Hindlimb muscle (tissue), 1 donor: ENCODE measurements around the gene SLC29A3. TPM values are rescaled to one million over a fixed set of nuclear protein-coding genes. Genes with fewer than 3 reads are reported as not detected.
A peak's percentile ranks its signal among the peaks of the same experiment; 100 is the strongest.

ENCODE experiments used
- DNase-seq: peaks from one replicate; pipeline ENCODE4 v3.0.0-alpha.2; 2013
- polyA plus RNA-seq: library from polyadenylated mRNA; unstranded; fragments of 120-200 nt; gene quantifications from one replicate; pipeline ENCODE4 v1.2.1, GENCODE V29; 2013; ENCODE audit not compliant: insufficient read length

SLC29A3 gene
- polyA plus RNA-seq, 1 donor = 3.9 TPM

DNA sequence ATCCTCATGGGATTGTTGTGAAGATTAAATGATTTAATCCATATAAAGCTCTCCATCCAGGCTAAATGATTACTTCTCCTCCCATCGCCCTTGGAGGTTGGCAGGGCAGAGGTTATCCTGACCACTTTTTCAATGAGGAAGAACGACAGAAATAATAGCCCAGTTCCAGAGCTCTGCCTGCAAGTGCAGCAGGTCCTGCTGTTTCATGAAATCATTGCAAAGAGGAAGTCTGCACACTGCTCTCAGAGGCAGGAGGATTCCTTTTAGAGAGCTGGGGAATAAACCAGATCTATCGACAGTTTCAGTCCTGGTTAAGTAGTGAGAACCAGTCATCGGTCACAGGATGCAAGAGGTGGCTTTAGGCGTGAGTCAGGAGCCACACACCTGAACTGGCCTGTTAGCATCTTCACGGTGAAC, 52.7 kb downstream of the SLC29A3 start:
- DNase-seq = no peak

DNA sequence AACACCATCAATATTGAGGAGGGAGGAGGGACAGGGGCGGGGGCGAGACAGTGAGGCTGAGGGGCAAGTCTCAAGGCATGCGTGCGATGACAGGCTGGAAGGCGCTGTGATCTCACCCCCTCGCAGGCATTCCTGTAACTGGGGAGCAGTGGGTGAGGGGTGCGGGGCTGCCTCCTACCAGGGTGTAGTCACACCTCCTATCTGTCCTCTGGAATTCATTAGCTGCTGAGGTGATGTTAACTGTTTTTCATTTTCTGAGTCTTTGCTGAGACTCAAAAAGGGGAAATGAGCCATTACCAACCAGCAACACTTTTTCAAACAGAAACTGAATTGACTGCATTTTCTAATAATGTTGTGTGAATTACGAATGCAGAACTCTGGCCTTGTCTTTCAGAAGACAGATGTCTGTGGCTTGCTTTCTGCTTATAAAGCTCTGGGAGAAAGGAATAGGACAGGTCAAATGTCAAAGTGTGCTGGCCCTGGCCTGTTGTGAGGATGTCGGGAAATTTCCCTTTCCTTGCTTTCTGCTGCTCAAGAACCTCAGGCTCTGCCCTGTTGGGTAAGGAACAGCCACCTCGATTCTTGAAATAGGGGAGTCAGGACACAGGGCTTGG, 53.9 kb downstream of the SLC29A3 start:
- DNase-seq = no peak

DNA sequence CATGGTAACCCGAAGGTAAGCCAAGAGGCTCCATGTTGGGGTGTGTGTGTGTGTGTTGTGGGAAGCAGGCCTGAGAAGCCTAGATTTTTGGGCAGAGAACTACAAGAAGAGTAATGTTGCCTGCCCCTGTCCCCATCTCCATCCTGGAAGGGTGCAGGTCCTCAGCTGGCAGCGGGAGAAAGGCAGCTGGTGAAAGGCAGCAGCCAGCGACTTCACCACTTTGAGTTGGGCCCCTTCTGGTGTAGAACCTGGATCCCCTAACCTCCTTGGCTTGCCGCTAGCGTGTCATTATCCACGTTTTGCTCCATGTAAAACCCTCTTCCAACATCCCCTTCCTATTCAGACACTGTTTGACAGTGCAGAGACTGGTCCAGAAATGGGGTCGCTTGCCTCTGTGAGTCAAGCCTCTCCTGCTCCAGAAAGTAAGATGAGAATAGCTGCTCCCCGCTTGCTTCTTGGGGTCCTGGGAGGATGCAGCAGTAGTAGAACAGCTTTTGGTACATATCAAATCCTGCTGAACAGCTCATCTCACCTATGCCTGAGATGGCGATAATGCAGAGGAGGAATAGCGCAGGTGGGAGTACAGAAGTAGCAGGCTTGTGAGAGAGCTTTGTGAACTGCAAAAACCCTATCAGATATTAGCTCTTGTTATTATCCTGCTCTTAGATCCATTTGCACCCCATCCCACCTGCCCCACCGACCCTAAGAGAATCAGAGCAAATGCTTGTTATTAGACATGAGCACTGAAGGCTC, 55.6 kb downstream of the SLC29A3 start:
- DNase-seq = no peak

DNA sequence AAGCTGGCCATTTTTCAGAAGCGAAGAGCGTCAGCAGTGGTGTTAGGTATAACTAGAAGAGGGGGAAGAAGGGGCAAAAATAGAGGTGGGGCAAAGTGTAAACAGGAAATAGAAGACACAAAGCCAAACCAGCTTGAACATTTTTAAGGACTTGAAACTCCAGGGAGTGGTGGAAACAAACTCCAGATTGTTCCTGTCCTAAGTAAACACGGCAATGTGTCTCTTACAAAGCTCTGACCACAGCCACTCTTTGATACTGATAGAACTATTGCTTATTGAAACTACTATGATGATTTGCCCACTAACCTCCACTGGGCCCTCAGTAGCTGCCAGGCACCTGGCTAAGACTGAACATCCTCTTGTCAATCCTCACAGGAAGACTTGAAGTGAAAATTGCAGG, 56.9 kb downstream of the SLC29A3 start:
- DNase-seq = no peak

DNA sequence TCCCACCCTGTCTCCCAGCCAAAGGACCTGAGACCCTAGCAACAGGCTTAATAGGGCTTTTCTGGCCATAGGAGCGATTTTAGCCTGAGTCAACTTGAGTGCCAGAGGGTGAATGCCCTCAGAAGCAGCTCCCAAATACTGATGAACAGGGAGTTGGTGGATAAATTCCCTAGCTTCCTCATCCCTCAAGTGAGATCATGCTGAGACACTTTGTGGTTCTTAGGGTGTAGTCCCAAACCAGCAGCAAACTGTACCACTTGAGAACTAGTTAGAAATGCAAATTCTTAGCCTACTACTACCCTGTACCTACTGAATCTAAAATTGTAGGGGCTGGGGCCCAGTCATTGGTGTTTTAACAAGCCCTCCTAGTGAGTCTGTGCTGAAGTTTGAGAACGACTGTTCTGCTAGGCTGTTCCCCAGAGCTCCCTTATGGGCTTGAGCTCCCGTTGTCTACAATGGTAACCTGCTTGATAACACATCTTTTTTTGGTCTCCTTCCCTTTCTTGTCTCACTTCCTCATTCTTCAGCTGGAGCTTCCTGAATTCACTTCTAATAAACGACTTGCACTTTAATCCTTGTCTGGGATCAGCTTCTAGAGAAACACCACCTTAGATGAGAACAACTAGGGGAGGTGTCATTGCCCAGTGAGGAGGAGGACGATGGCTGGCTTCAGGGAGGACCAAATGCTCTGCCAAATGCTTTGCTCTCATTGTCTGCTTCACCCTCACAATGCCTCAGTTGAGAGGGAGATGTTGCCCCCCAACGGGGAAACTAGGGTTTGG, 59.5 kb downstream of the SLC29A3 start:
- no peak for DNase-seq

DNA sequence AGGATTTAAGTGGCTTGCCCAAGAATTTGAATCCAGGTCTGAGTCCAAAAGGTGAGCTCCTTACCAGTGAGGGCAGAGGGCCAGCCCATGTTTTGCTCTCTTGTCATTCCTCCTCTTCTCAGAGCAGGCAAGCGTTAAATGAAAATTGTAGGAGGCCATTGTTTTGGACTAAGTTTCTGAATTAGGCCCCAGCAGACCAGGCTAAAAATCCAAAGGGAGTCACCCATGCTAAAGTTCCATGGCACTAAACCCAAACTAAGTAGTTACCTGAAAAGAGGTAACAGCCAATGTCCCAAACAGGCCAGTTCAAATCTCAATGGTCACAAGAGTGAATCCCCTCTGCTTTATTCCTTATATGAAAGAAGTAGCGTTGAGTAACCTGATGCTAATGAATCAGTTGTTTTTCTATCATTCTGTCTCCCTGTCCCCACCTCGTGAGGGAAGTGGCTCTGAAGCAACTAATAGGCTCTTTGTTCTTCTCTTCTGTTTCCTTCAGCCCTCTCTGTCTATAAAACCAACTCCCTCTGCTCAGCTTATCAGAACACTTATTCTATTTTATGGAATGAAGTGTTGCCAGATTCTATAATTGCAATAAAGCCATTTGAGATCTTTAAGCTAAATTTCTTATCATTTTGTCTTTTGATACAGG, 60.2 kb downstream of the SLC29A3 start:
- no peak for DNase-seq

DNA sequence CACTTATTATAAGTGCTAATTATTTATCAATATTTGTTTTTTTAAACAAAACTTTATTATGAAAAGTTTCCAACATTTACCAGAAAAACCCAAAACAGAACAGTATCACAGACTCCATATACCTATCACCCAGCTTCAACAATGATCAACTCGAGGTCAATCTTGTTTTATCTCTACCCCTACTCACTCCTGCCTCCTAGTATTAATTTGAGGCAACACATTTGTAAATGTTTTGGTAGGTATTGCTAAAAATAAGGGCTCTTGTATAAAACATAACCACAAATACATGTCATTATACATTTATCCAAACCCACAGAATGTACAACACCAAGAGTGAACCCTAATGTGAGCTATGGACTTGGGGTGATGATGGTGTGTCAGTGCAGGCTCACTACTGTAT, 61.8 kb downstream of the SLC29A3 start:
- no peak for DNase-seq

DNA sequence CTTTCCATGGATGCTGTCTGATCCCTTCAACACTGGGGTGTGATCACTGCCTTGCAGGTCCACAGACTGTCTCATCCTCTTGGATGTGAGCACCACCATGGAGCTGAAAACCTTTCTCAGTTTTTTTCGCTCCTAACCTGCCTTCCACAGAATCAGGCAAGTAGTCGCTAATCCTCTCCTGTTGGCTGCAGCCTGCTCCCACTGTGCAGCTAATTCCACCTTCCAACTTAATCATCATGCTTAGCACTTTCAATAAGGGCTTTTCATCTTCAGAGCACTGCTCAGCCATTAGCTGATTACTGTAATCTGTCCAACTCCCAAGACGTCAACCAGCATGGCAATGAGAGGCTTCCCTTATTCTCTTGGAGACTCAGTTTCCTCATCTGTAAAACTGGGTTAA, 62.6 kb downstream of the SLC29A3 start:
- DNase-seq = no peak

DNA sequence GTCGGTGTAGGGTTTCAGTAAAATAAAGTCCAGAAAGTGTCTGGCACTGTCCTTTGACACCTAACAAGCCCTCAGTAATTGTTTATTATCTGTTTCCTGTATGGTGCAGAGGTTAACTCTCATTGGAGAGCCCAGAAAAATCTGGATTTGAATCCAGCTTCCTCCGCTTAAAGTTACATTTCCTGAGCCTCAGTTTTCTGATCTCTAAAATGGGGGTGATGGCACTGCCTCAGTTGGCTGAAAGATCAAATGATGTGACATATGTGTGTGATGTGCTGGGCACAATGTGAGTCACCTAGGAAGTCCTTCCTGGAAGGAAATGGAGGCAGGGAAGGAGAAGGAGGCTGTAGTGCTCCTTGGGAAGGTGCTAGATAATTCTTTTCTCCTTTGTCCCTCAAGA, 63.0 kb downstream of the SLC29A3 start:
- no peak for DNase-seq

DNA sequence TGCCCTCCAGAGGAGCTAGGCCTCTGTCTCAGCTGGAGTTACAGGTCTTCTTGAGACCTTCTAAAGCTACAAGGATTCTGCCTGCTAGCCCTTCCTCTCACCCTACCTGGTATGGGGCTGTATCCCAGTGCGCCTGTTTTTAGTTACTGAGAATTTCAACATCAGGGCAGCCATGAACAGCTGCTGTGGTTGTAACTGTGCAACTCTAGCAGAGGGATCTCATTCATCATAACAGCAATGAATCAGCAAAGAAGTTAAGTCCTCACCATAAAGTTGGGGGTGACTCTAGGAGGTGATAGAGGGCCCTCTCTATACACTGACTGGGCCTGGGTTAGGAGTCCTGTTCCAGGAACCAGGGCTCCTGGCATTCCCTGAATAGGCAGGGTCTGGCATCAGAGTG, 63.7 kb downstream of the SLC29A3 start:
- DNase-seq = no peak

DNA sequence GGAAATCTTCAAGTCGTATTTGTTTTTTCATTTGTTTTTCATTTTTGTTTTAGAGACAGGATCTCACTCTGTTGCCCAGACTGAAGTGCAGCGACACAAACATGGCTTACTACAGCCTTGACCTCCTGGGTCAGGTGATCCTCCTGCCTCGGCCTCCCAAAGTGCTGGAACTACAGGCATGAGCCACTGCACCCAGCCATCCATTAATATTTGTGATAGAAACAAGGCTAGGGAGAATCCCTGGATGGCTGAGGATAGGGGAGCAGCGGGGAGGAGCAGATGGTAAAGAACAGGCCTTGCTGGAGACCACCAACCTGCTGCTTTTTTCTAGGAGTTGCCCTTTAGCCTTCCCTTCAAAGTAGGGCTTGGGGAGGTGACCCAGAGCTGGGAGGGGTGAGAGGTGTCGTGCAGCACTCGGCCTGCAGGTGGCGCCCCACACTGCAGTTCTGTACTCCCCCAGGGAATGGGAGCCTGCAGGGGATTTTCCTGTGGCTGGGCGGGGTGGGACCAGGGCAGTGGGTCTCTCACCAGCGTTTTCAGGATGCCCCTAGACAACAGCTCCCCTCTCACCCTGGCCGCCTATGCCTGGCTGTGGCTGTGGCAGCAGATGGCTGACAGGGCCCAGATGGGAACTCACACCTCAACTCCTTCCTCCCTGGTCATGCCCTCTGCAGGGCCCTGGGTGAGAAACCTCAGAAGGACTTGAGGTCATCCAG, 65.1 kb downstream of the SLC29A3 start:
- peak; percentile 40 for DNase-seq

DNA sequence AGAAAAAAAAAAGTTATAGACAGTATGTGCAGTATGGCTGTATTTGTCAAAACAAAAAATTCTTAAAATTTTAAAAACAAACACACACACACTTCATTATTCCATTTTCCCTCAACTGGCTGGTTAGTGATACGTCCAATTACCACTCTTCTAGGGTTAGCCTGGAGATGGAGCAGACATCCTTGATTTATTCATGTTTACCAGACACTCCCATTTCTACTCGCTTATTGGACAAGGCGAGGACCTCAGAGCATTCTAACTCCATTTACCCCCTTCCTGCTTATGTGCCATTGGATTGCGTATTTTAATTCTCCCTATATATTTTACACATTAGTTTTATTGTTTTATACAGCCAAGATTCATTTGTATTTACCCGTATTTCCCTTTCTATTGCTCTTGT, 69.1 kb downstream of the SLC29A3 start:
- DNase-seq = no peak

DNA sequence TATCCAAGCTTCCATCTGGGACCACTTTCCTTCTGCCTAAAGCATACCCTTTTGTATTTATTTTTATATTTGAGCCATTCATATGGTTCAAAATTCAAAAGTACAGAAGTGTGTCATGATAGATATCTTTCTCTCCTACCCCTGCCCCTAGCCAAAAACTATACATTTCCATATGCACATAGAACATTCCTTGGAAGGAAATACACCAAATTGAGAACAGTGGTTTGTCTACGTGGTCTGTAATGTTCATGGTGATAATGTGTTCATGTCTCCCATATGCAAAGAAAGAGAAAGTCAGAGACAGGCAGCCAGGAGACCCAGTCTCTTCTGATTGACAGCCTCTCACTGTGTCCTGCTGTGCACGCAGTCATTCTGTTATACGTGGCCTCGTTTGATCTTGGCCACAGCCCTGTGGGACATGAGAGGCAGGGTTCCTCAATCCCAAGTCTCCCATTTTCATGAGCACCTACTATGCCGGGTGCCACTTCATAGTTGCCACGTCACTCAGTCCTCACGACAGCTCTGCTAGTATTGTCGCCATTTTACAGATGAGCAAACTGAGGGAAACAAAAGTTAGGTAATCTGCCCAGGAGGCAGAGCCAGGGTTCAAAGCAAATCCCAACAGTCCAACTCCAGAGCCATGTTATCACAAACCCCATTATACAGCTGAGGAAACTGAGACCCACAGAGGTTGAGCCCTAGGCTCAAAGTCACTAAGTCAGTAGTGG, 69.7 kb downstream of the SLC29A3 start:
- no peak for DNase-seq

DNA sequence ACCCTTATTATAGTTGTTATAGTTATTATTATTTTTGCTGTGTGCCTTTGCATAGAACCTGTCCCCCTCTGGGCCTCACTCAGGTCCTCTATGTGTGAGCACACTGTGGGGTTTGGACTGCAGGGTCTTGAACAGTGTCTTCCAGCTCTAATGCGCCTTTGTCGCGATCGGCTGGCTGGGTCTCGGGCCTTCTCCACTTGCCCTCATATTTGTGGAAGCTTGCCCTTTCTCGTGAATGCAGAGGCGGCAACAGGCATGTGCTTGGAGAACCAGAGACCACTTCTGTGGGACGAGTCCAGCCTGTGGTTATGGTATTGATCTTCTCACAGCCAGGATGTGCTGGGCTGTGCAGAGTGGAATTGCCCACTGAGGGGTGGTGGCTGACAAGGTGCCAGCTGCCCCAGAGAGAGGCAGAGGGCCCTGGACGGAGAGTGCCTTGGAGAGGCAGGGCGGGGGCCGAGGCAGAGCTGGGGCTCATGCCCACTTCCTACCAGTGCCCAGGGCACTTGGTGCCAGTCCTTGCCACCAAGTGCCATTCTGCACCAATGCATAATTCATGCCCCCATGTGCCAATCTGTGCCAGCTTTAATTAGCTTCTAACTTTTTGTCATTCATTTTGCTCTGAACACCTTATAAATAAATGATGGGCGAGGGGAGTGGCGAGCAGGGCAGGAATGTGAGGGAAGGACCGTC, 70.9 kb downstream of the SLC29A3 start:
- no peak for DNase-seq

DNA sequence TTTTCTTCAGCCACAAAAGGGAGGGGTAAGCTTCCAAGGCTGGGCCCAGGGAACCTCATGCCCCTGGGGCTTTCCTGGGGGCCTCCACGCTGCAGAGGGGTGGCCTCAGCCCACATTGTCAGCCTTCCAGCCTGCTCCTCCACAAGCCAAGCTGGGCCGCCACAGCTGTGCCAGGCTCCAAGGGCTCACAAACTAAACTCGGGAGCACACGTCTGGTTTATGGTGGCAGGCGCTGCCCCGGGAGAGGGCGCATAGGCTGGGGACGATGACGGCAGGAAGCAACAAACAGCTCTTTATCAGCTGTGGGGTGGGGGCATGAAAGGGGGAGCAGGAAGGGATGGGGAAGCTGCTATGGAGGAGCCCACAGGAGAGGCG, 71.4 kb downstream of the SLC29A3 start:
- DNase-seq = no peak

DNA sequence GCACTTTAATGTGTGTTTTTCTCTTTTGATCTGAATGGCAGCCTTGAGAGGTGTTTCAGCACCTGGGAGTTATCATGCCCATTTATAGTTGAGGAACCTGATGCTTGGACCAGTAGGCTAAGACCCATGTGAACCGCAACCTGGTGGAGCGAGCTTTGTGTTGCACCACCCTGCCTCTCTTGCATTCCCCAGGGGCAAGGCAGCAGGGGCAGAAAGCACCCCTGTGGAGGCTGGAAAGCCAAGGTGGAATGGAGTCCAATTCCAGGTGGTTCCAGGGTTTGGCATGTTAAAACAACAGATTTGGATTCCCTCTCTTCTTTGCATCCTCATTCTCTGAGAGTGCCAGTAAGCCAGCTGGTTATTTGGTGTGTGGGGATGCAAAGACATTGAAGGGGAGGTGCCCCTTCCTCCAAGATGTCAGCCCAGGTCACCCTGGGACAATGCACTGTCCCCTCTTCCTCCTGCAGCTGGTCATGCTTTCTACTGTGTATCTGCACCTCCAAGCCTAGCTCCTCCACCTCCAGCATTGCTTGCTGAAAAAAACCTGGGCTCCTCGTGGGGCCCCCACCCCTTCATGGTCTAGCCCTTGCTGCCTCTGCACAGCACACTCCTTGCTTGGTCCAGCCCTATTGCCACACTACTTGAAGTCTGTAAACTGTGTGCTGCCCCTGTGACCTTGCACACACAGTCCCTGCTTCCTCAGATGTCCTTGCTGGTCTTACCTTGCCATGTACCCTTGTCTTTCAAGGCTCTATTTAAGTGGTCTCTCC, 72.0 kb downstream of the SLC29A3 start:
- no peak for DNase-seq

DNA sequence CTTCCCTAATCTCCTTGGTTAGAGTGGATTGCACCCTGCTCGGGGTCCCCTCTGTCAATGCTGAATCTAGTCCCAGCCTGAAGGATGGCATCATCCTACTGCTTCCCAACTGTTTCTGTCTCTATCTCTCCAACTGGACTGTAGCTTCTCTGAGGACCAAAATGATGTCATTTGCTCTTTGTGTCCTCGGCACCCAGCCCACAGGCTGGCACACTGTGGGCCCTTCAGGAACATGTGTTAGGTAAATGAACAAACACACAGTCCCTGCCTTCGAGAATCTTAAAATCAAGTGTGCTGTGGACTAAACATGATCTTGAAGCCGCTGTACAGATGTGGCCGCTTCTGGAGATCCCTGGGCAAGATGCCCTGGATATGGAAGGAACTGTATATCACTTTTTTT, 72.6 kb downstream of the SLC29A3 start:
- no peak for DNase-seq

DNA sequence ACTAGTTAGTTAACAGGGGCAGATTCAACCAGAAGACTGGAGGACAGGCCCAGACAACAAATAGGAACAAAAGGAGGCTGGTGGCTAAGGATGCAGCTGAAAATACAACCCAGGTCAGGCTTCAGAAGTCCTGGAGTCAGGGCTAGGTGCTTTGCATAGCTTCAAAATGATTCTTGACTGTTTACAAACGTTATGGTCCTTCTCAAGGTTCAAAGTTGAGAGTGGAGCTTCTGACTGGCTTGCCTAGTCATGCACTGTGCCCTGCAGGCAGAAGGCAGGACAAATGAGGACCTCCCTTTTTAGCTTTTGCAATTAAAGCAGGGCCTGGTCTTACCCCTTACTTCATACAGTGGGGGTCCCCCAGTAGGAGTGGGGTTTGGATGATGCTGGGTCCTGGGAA, 73.2 kb downstream of the SLC29A3 start:
- no peak for DNase-seq

DNA sequence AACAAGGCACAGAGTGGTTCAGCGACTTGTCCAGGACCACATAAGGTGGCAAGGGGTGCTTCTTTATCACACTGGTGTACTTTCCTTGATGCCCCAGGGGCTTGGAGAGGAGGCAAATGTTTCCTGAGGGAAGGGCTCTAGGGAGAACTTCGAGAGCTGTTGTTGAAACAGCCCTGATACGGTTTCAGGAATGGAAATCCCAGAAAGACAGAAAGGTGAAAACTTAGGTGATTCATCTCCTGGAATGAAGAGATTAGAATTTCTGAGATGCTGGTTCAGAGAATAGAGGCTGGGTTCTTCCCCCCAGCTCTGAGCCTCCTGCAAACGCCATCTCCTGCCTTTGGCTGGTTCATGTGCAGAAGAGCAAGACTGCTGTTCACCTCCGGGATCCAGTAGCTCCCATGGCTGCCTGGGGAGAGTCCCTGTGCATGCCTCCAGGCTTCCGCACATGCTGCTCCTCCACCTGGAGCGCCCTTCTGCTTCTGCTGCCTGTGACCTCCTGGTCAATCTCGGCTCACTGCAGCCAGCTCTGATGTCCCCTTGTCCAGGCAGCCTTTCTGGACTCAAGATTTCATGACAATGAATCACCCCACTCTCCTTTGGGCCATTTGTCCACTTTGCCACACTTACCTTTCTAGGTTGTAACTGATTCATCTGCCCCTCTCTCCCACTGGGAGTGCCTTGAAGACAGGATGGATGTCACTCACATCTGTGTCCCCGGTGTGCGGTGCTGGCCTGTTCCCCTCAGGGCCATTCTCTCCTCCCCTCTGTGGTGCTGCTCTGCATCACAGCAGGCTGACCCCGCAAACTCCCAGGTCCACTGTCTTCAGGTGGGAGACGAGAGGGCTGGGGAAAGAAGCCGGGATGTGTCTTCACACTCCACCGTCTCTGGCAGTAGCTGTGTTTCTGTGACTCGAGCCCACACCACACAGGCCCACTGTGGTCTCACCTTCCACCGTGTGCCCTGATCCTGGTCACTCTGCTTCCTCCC, 74.0 kb downstream of the SLC29A3 start:
- no peak for DNase-seq
